ENCODE measurements around the gene RIOK3.

RIOK3 gene

GRCh38 chr18:23529604-23530003 is 76.5 kb downstream of the RIOK3 start:
- no peak for TF ChIP-seq ZFP3 (CRISPR knock-in tag; IDR thresholded peaks at IDR 0.05)
- no peak for TF ChIP-seq ESRRG (CRISPR knock-in tag; IDR thresholded peaks at IDR 0.05)
- no peak for TF ChIP-seq ZNF565 (CRISPR knock-in tag; conservative IDR thresholded peaks at IDR 0.05; ENCODE audit: low read depth)
- no peak for TF ChIP-seq ZNF70 (CRISPR knock-in tag; IDR thresholded peaks at IDR 0.05)
- no peak for TF ChIP-seq POU6F1 (CRISPR knock-in tag; IDR thresholded peaks at IDR 0.05; ENCODE audit: borderline replicate concordance, low read depth)
- TF ChIP-seq ZNF8 (CRISPR knock-in tag; IDR thresholded peaks at IDR 0.05): no peak
- TF ChIP-seq BACH2 (CRISPR knock-in tag; IDR thresholded peaks at IDR 0.05; ENCODE audit: borderline replicate concordance): no peak
- TF ChIP-seq CREB5 (CRISPR knock-in tag; IDR thresholded peaks at IDR 0.05; ENCODE audit: low read depth): no peak
- TF ChIP-seq ISL1 (CRISPR knock-in tag; IDR thresholded peaks at IDR 0.05): no peak
- TF ChIP-seq GLIS3 (CRISPR knock-in tag; IDR thresholded peaks at IDR 0.05): no peak
- TF ChIP-seq CSDC2 (CRISPR knock-in tag; IDR thresholded peaks at IDR 0.05): no peak
- no peak for TF ChIP-seq TCF4 (CRISPR knock-in tag; IDR thresholded peaks at IDR 0.05; ENCODE audit: borderline replicate concordance)
- TF ChIP-seq RARB (CRISPR knock-in tag; IDR thresholded peaks at IDR 0.05): no peak
- TF ChIP-seq PPARA (CRISPR knock-in tag; IDR thresholded peaks at IDR 0.05; ENCODE audit: borderline replicate concordance): no peak
- TF ChIP-seq OSR1 (CRISPR knock-in tag; IDR thresholded peaks at IDR 0.05): no peak
- no peak for TF ChIP-seq CSRNP3 (CRISPR knock-in tag; IDR thresholded peaks at IDR 0.05)
- TF ChIP-seq TOX (CRISPR knock-in tag; IDR thresholded peaks at IDR 0.05; ENCODE audit: borderline replicate concordance): no peak
- ATAC-seq: peak; percentile 68

- TF ChIP-seq ZC3H10 (CRISPR knock-in tag; IDR thresholded peaks at IDR 0.05): no peak
- no peak for TF ChIP-seq POU6F1 (CRISPR knock-in tag; IDR thresholded peaks at IDR 0.05; ENCODE audit: borderline replicate concordance, low read depth)
- no peak for TF ChIP-seq GLIS3 (CRISPR knock-in tag; IDR thresholded peaks at IDR 0.05)
- no peak for TF ChIP-seq ESRRG (CRISPR knock-in tag; IDR thresholded peaks at IDR 0.05)
- no peak for TF ChIP-seq ZNF70 (CRISPR knock-in tag; IDR thresholded peaks at IDR 0.05)
- TF ChIP-seq ZNF565 (CRISPR knock-in tag; conservative IDR thresholded peaks at IDR 0.05; ENCODE audit: low read depth): no peak
- no peak for TF ChIP-seq OSR1 (CRISPR knock-in tag; IDR thresholded peaks at IDR 0.05)
- no peak for TF ChIP-seq TSHZ2 (CRISPR knock-in tag; IDR thresholded peaks at IDR 0.05)
- TF ChIP-seq SNAI2 (CRISPR knock-in tag; IDR thresholded peaks at IDR 0.05): no peak
- no peak for TF ChIP-seq CREB5 (CRISPR knock-in tag; IDR thresholded peaks at IDR 0.05; ENCODE audit: low read depth)
- no peak for TF ChIP-seq CSRNP3 (CRISPR knock-in tag; IDR thresholded peaks at IDR 0.05)
- TF ChIP-seq BACH2 (CRISPR knock-in tag; IDR thresholded peaks at IDR 0.05; ENCODE audit: borderline replicate concordance): no peak
- ATAC-seq: peak; percentile 6; the same call in 1 of the 3 replicates
Measured at GRCh38 chr18:23530195-23530594, 77.1 kb downstream of the RIOK3 start.
